Right lobe of liver (tissue), 4 donors: ENCODE measurements around the gene ATRIP.
"Not testable (repeated sequence)": the region's sequence is repeated elsewhere in the genome, so short reads cannot be mapped to it uniquely, and the experiment has no call there.

Experiments used
- CTCF ChIP-seq, 4 donors: fragments of 200-600 bp in 3 of 4; fragments of 450-650 bp in 1 of 4; IDR thresholded peaks; one replicate each; pipeline versions ENCODE4 v1.5.1 to v1.8.0; 2016 to 2022; ENCODE audit warnings: antibody characterized with exemption in 4 of 4, mild to moderate bottlenecking in 2 of 4
- POLR2A ChIP-seq: fragments of 450-650 bp; IDR thresholded peaks from one replicate; pipeline ENCODE4 v1.6.1; 2017; ENCODE audit warnings: antibody characterized with exemption, mild to moderate bottlenecking
- donor health status: DM: no; HTN: no; CAD: no.
- donor health status: DM: no; HTN: no; CAD: no.
- donor health status: DM: no; HTN: yes; CAD: no.

GRCh38 chr3:48480891-48481290 is 34.4 kb downstream of the ATRIP start:
- TF ChIP-seq CTCF (IDR thresholded peaks at IDR 0.05); POLR2A: not testable (repeated sequence)
